Testis (tissue), 3 donors: ENCODE data around the gene MAP3K15. TPM values are rescaled to one million over a fixed set of nuclear protein-coding genes. Genes with fewer than 3 reads are reported as not detected.

Source experiments
- DNase-seq: peaks from one replicate; pipeline ENCODE4 v3.0.0-alpha.2; 2019
- H3K27ac ChIP-seq, 2 donors: fragments of 200-600 bp; sonication (generic); one replicate each; pipeline ENCODE4 v1.5.1; 2019
- H3K27me3 ChIP-seq: fragments of 200-600 bp; sonication (generic); one replicate; pipeline ENCODE4 v1.5.1; 2019
- H3K36me3 ChIP-seq: fragments of 200-600 bp; sonication (generic); one replicate; pipeline ENCODE4 v1.5.1; 2017; ENCODE audit warnings: low read depth; ENCODE audit errors: missing control alignments
- H3K4me1 ChIP-seq: fragments of 200-600 bp; sonication (generic); one replicate; pipeline ENCODE4 v1.5.1; 2019
- H3K4me3 ChIP-seq, 2 donors: fragments of 200-600 bp; sonication (generic); one replicate each; pipeline ENCODE4 v1.5.1; 2017 to 2019
- H3K9me3 ChIP-seq: fragments of 200-600 bp; sonication (generic); one replicate; pipeline ENCODE4 v1.5.1; 2017
- CTCF ChIP-seq, 3 experiments: fragments of 450-650 bp in 2 of 3; fragments of 200-600 bp in 1 of 3; sonication (generic) in 1 of 3; IDR thresholded peaks; one replicate each; pipeline ENCODE4 v1.5.1; 2016 to 2019; ENCODE audit warnings: antibody characterized with exemption in 3 of 3, mild to moderate bottlenecking in 2 of 3, moderate library complexity in 1 of 3
- POLR2A ChIP-seq: fragments of 450-650 bp; IDR thresholded peaks from one replicate; pipeline ENCODE4 v1.6.1; 2017; ENCODE audit warnings: antibody characterized with exemption, mild to moderate bottlenecking, moderate library complexity
- WGBS, 2 donors: methylation state at CpG; one replicate each; pipeline ENCODE4 v1.1.5; 2018; 5-methylcytosine and 5-hydroxymethylcytosine counted together
- intact Hi-C: fragments of 100-400 bp; cut with DNase I; formaldehyde crosslinking; loops from one replicate; pipeline ENCODE4 v1.15.1; 2023; ENCODE audit warnings: low total_unique reads
- polyA plus RNA-seq: library from polyadenylated mRNA; stranded (reverse); fragments of 350-450 nt; fragmentation: Illumina TruSeq; extraction: RNeasy Lipid Tissue Mini Kit (QIAGEN cat#74804); gene quantifications from one replicate; pipeline ENCODE4 v1.2.3, GENCODE V29; 2014; ENCODE audit warnings: low read depth, low replicate concordance; ENCODE audit not compliant: insufficient read depth
- total RNA-seq, 2 donors: library from RNA; depleted of rRNA; stranded (reverse); fragments of >200 nt; gene quantifications; one replicate each; pipeline ENCODE4 v1.2.3, GENCODE V29; 2016

MAP3K15 gene
- total and polyA plus RNA-seq, 3 donors from 2014 or later, result 1.7 to 2.5 (median 2.5) TPM

DNA sequence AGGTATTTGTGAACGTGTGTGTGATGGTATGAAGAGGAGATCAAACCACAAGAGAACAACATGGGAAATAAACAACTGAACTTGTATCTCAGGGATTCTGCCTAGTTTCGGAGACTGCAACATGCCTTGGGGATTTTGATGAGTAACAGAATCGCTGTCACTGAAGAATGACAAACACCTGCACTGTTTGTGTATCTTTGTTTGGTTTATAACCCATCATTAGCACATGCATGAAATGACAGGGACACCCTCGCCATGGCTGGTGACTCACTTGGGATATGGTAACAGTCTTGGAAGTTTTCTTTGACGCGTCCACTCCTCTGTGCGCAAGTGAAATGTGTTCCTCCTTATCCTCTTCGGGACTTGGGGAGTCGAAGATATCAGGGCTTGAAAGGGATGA lies 30.3 kb upstream of the MAP3K15 start:
- no peaks in the 10 kb centered on the region for H3K9me3 ChIP-seq
- no peak overlapping the region for H3K27ac ChIP-seq
- H3K4me3 ChIP-seq, result no peak overlapping the region
- 80 to 89% methylated on average over 9 of the region's 9 CpGs for WGBS, 2 donors
- H3K4me1 ChIP-seq, result no peaks in the 10 kb centered on the region
- H3K36me3 ChIP-seq, result no peaks in the 10 kb centered on the region
- no peaks in the 10 kb centered on the region for H3K27me3 ChIP-seq
- DNase-seq, result no peak
- intact Hi-C loops, result no loop called here
- TF ChIP-seq CTCF (IDR thresholded peaks at IDR 0.05) (no peak), POLR2A (no peak)

GRCh38 chrX:19544693-19545305 lies 29.5 kb upstream of the MAP3K15 start:
- peak; percentile 68 for DNase-seq
- Histone ChIP-seq H3K4me3 (no peak overlapping the region), H3K27me3 (no peaks in the 10 kb centered on the region), H3K36me3 (no peaks in the 10 kb centered on the region), H3K27ac (no peak overlapping the region), H3K9me3 (no peaks in the 10 kb centered on the region), H3K4me1 (no peaks in the 10 kb centered on the region)
- intact Hi-C loops, result no loop called here
- TF ChIP-seq CTCF (IDR thresholded peaks at IDR 0.05) (peak; percentile 12 to 53 (median 46)), POLR2A (no peak)
- 55 to 57% methylated on average over 8 of the region's 8 CpGs for WGBS, 2 donors

- H3K27ac ChIP-seq, result no peak overlapping the region
- DNase-seq, result no peak
- no peaks in the 10 kb centered on the region for H3K36me3 ChIP-seq
- TF ChIP-seq CTCF (IDR thresholded peaks at IDR 0.05) (no peak), POLR2A (no peak)
- no peaks in the 10 kb centered on the region for H3K4me1 ChIP-seq
- H3K27me3 ChIP-seq, result no peaks in the 10 kb centered on the region
- no peaks in the 10 kb centered on the region for H3K9me3 ChIP-seq
- intact Hi-C loops, result no loop called here
- WGBS, 2 donors, result 86 to 93% methylated on average over 6 to 12 of the region's 12 CpGs
- no peak overlapping the region for H3K4me3 ChIP-seq
Observed at GRCh38 chrX:19543951-19544381, 28.7 kb upstream of the MAP3K15 start.

- H3K9me3 ChIP-seq, result no peaks in the 10 kb centered on the region
- DNase-seq, result no peak
- H3K27me3 ChIP-seq, result no peaks in the 10 kb centered on the region
- H3K27ac ChIP-seq, result no peak overlapping the region
- WGBS, 2 donors, result 81 to 89% methylated on average over 9 of the region's 9 CpGs
- H3K4me3 ChIP-seq, result no peak overlapping the region
- intact Hi-C loops, result no loop called here
- TF ChIP-seq CTCF (IDR thresholded peaks at IDR 0.05) (no peak), POLR2A (no peak)
- H3K36me3 ChIP-seq, result no peaks in the 10 kb centered on the region
- H3K4me1 ChIP-seq, result no peaks in the 10 kb centered on the region
Observed at GRCh38 chrX:19543020-19543715, 27.9 kb upstream of the MAP3K15 start.

- Histone ChIP-seq H3K27ac (no peak overlapping the region), H3K27me3 (no peaks in the 10 kb centered on the region), H3K4me1 (no peaks in the 10 kb centered on the region), H3K36me3 (no peaks in the 10 kb centered on the region), H3K9me3 (no peaks in the 10 kb centered on the region), H3K4me3 (no peak overlapping the region)
- DNase-seq, result no peak
- no peak for TF ChIP-seq POLR2A
- TF ChIP-seq CTCF (IDR thresholded peaks at IDR 0.05), result no peak
- intact Hi-C loops, result no loop called here
- 93 to 100% methylated on average over 2 to 17 of the region's 19 CpGs for WGBS, 2 donors
Observed at GRCh38 chrX:19541931-19542330, 26.6 kb upstream of the MAP3K15 start.
